OCI-LY7 (cell line): ENCODE measurements around the gene RPL35. TPM values are rescaled to one million over a fixed set of nuclear protein-coding genes. Genes with fewer than 3 reads are reported as not detected.
A peak's percentile ranks its signal among the peaks of the same experiment; 100 is the strongest.

Experiments used
- Bru-seq: library from RNA; stranded (reverse); fragments of 400-500 nt; gene quantifications from one replicate; lab custom pipeline; 2021; lab: Mats Ljungman, UMichigan
- BruChase-seq, 2 experiments: library from RNA; stranded (reverse); fragments of 400-500 nt; gene quantifications; one replicate each; lab custom pipeline; 2021; lab: Mats Ljungman, UMichigan
- BruUV-seq: library from RNA; stranded (reverse); fragments of 400-500 nt; replicated peaks from 2 replicates; lab custom pipeline; 2021; lab: Mats Ljungman, UMichigan
- CTCF ChIA-PET: fragments of 300-600 bp; sonication (Branson Sonifier 250); formaldehyde crosslinking; loops from one replicate; lab custom pipeline; 2022; ENCODE audit warnings: antibody characterized with exemption; ENCODE audit not compliant: unreplicated experiment; lab: Charles Lee
- POLR2A ChIA-PET: fragments of 300-600 bp; sonication (Branson Sonifier 250); formaldehyde crosslinking; loops from one replicate; lab custom pipeline; 2022; ENCODE audit warnings: antibody characterized with exemption; lab: Charles Lee
- DNase-seq: peaks from one replicate; pipeline ENCODE4 v3.0.0-alpha.2; 2015; ENCODE audit warnings: low spot score
- H2AFZ ChIP-seq: fragments of 200-600 bp; sonication (generic), shearing (Covaris generic); 2 replicates; pipeline ENCODE4 v1.6.1; 2014; ENCODE audit warnings: mild to moderate bottlenecking, antibody characterized with exemption, low read length, moderate library complexity
- H3K27ac ChIP-seq: fragments of 200-600 bp; sonication (generic); 2 replicates; pipeline ENCODE4 v1.5.1; 2014; ENCODE audit warnings: mixed run types, low read depth, mild to moderate bottlenecking, moderate library complexity, low read length, inconsistent platforms; ENCODE audit not compliant: poor library complexity, severe bottlenecking
- H3K36me3 ChIP-seq: fragments of 200-600 bp; sonication (generic); 2 replicates; pipeline ENCODE4 v1.6.1; 2014; ENCODE audit warnings: mild to moderate bottlenecking, antibody characterized with exemption, low read length, moderate library complexity, mixed read lengths; ENCODE audit not compliant: insufficient read depth
- H3K4me1 ChIP-seq: fragments of 200-600 bp; sonication (generic); 2 replicates; pipeline ENCODE4 v1.5.1; 2014; ENCODE audit warnings: mild to moderate bottlenecking, low read length; ENCODE audit not compliant: insufficient read depth, poor library complexity, severe bottlenecking
- H3K4me2 ChIP-seq: fragments of 200-600 bp; sonication (generic); 2 replicates; pipeline ENCODE4 v1.6.1; 2014; ENCODE audit warnings: mild to moderate bottlenecking, low read length
- H3K4me3 ChIP-seq: fragments of 200-600 bp; sonication (generic); 2 replicates; pipeline ENCODE4 v1.5.1; 2014; ENCODE audit warnings: mild to moderate bottlenecking, low read depth, low read length; ENCODE audit not compliant: poor library complexity, severe bottlenecking
- H3K79me2 ChIP-seq: fragments of 200-600 bp; sonication (generic); 2 replicates; pipeline ENCODE4 v1.6.1; 2016; ENCODE audit warnings: low read depth, mild to moderate bottlenecking, low read length, moderate library complexity, mixed read lengths; ENCODE audit not compliant: insufficient read depth
- H3K9me2 ChIP-seq: fragments of 200-600 bp; sonication (generic); 2 replicates; pipeline ENCODE4 v1.6.1; 2016; ENCODE audit warnings: mild to moderate bottlenecking, low read length, mixed read lengths; ENCODE audit not compliant: insufficient read depth
- H3K9me3 ChIP-seq: fragments of 200-600 bp; sonication (generic); 2 replicates; pipeline ENCODE4 v1.6.1; 2014; ENCODE audit warnings: mild to moderate bottlenecking, mixed run types, low read length, mixed read lengths
- H4K20me1 ChIP-seq: fragments of 200-600 bp; sonication (generic); 2 replicates; pipeline ENCODE4 v1.6.1; 2014; ENCODE audit warnings: mild to moderate bottlenecking, antibody characterized with exemption, low read length, moderate library complexity, mixed read lengths; ENCODE audit not compliant: insufficient read depth
- EZH2phosphoT487 ChIP-seq: fragments of 200-600 bp; sonication (generic); IDR thresholded peaks from 2 replicates; pipeline ENCODE4 v1.6.1; 2018; ENCODE audit warnings: low read depth, borderline replicate concordance, mild to moderate bottlenecking, mixed run types, antibody characterized with exemption, low read length, moderate library complexity, mixed read lengths
- intact Hi-C: fragments of 100-400 bp; cut with micrococcal nuclease; formaldehyde crosslinking; loops from one replicate; pipeline ENCODE4 v1.10.0; 2022; ENCODE audit not compliant: unreplicated experiment
- long read RNA-seq: library from polyadenylated mRNA; stranded (forward); transcript quantifications from one replicate; pipeline ENCODE4 v2.0.0, GENCODE V29; 2022
- total RNA-seq, 2 experiments: library from RNA; depleted of rRNA in 1 of 2; stranded (reverse); fragments of >200 nt in 1 of 2; shearing (Covaris generic) in 1 of 2; gene quantifications; 2 replicates each; pipeline ENCODE4 v1.2.3, GENCODE V29; 2014 to 2022
- TF ChIP-seq, protein P1 (sequence below): fragments of 200-600 bp; sonication (generic); conservative IDR thresholded peaks from 2 replicates; pipeline ENCODE4 v1.5.1; 2014; ENCODE audit warnings: mild to moderate bottlenecking, antibody characterized with exemption, low read length, moderate library complexity, mixed read lengths

Gene RPL35
- total RNA-seq (2014; rRNA removed; shearing (Covaris generic)) = 4,825 and 6,190 TPM in 2 replicates
- 1,679 and 1,713 TPM in 2 replicates for total RNA-seq (2022)
- Bru-seq, nascent RNA = percentile 100 among the genes with signal in this experiment
- BruChase-seq, experiment 1, labeled RNA remaining after a 6-hour chase = percentile 99 among the genes with signal in this experiment
- BruChase-seq, experiment 2, labeled RNA remaining after a 2-hour chase = percentile 99 among the genes with signal in this experiment
- long read RNA-seq, transcript RPL35-203 (3 exons, 785 nt) = minor isoform, 44 of 855 reads
- long read RNA-seq, transcript RPL35-201 (4 exons, 455 nt) = major isoform, 780 of 855 reads
- long read RNA-seq, partial matches to known transcripts = 12 of 855 reads
- long read RNA-seq, other reads (novel, unspliced or antisense) = 17 of 855 reads

DNA sequence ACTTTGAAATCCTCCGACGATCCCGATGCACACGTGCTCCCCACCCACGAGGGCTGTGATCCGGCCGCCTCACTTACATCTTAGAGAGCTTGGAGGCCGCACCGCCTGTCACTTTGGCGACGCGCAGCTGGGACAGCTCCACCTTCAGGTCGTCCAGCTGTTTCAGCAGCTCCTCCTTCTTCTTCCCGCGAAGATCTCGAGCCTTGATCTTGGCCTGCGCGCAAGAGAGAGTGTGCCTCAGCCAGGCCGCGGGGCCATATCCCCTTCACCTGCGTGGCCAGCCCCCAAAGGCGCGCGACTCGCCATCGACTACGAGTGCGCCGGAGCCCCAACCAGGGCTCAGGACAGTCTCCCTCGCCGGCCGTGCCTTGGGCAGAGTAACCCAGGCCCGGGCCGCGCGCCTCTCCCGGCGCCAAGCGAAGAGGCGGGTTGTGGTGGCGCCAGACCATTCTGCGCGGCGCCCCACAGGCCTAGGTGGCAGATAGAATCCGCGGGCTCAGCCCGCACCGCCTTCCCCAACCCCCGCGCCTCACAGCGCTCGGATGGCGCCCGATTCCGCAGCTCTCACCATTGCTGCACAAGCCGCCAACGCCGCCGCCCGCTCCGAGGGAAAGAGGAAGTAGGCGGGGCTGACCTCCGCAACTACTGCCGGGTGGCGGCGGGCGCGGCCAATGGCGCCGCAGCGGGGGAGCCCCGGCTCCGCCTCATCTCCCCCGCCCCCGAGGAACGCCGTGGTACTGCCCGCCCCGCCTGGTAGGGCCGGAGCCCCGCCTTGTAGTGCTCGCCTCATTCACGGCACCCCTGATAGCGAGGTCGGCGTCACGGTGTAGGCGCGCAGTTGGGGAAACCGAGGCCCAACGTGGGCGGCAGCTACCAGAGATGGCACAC is at the start of gene RPL35, which contains the start of gene ARPC5L:
RPL35 (minus strand) TSS at position 616 of the 888 bp plus-strand sequence; CDS start at position 571, 45 bp downstream.
ARPC5L (plus strand) TSS at position 789 of the 888 bp plus-strand sequence. CDS start 7,161 bp downstream, outside the sequence.
- H3K4me2 ChIP-seq = peak within 1 kb of the TSS; percentile 92
- H3K27ac ChIP-seq = peak within 1 kb of the TSS; percentile 65
- no peaks in the 10 kb centered on the region for H3K9me2 ChIP-seq
- intact Hi-C loops = loop anchor here (2.0 kb wide), 1 partner anchor 91 kb away; the partner anchor contains the start of gene NR6A1
- H2AFZ ChIP-seq = peak within 1 kb of the TSS; percentile 79; the same call in 1 of the 2 replicates
- H4K20me1 ChIP-seq = peaks cover 25% of the 10 kb centered on the region
- H3K9me3 ChIP-seq = no peaks in the 10 kb centered on the region
- TF ChIP-seq EZH2phosphoT487 = no peak
- TF ChIP-seq, protein P1, sequence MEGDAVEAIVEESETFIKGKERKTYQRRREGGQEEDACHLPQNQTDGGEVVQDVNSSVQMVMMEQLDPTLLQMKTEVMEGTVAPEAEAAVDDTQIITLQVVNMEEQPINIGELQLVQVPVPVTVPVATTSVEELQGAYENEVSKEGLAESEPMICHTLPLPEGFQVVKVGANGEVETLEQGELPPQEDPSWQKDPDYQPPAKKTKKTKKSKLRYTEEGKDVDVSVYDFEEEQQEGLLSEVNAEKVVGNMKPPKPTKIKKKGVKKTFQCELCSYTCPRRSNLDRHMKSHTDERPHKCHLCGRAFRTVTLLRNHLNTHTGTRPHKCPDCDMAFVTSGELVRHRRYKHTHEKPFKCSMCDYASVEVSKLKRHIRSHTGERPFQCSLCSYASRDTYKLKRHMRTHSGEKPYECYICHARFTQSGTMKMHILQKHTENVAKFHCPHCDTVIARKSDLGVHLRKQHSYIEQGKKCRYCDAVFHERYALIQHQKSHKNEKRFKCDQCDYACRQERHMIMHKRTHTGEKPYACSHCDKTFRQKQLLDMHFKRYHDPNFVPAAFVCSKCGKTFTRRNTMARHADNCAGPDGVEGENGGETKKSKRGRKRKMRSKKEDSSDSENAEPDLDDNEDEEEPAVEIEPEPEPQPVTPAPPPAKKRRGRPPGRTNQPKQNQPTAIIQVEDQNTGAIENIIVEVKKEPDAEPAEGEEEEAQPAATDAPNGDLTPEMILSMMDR = peak; percentile 64
- peaks cover 37% of the 10 kb centered on the region for H3K4me1 ChIP-seq
- ChIA-PET POLR2A (interaction anchor here (0.5 to 2.1 kb wide), 9 partner anchors 11 to 1414 kb away, joined by 3 to 10 read pairs (median 4); no protein-coding TSS in a partner anchor), CTCF (interaction anchor here (0.6 kb wide), 1 partner anchor 82 kb away, joined by 4 read pairs; no protein-coding TSS in a partner anchor)
- peak within 1 kb of the TSS; percentile 94 for H3K4me3 ChIP-seq
- peak; percentile 97 for DNase-seq
- peaks cover 51% of the 10 kb centered on the region for H3K36me3 ChIP-seq
- BruUV-seq = no TSS peak
- peaks cover 35% of the 10 kb centered on the region for H3K79me2 ChIP-seq

DNA sequence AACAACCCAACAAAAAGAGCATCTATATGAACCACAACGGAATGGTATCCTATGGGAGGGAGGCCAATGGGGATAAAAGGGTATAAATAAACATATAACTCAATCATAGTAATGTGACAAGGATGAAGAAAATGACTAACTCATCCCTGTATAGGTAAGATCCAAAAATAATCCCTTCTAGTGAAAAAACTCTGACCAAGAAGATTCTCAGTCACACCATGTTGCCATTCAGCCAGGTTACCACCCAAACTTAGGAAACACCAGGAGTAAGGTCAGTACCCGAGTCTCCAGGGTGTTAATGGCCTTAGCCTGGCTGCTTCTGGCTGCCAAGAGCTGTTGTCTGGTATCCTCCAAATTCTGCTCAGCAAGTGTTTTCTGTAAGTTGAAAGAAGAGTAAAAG is 46.3 kb upstream of the RPL35 start:
- intact Hi-C loops = no loop called here
- POLR2A ChIA-PET = interaction anchor here (0.6 to 0.8 kb wide), 2 partner anchors 9 to 210 kb away, joined by 4 to 6 read pairs; no protein-coding TSS in a partner anchor
- H3K27ac ChIP-seq = no peak overlapping the region
- no peaks in the 10 kb centered on the region for H3K4me1 ChIP-seq
- no peaks in the 10 kb centered on the region for H3K9me2 ChIP-seq
- DNase-seq = no peak
- H3K4me2 ChIP-seq = no peak overlapping the region
- H4K20me1 ChIP-seq = no peaks in the 10 kb centered on the region
- H3K4me3 ChIP-seq = no peak overlapping the region
- CTCF ChIA-PET = no interaction called here
- no peaks in the 10 kb centered on the region for H3K79me2 ChIP-seq
- no peak overlapping the region for H2AFZ ChIP-seq
- TF ChIP-seq EZH2phosphoT487 = no peak
- TF ChIP-seq, protein P1 = no peak
- BruUV-seq = no TSS peak
- no peaks in the 10 kb centered on the region for H3K9me3 ChIP-seq
- H3K36me3 ChIP-seq = peaks cover 55% of the 10 kb centered on the region
